CD4-positive, alpha-beta T cell (primary cell): ENCODE results near the gene RAD51B. TPM values are rescaled to one million over a fixed set of nuclear protein-coding genes. Genes with fewer than 3 reads are reported as not detected.

Experiments
- ATAC-seq: fragments of 200-7000 bp; cut with Tn5 transposase; one replicate; pipeline ENCODE4 v1.10.0; 2022; ENCODE audit warnings: mild to moderate bottlenecking; ENCODE audit not compliant: poor library complexity
- CTCF ChIA-PET: fragments of 350-600 bp; sonication (Branson Sonifier 250); formaldehyde crosslinking; loops from one replicate; lab custom pipeline; 2021; ENCODE audit warnings: antibody characterized with exemption, inconsistent platforms; lab: Charles Lee
- POLR2A ChIA-PET: fragments of 350-600 bp; sonication (Branson Sonifier 250); formaldehyde crosslinking; loops from one replicate; lab custom pipeline; 2021; ENCODE audit warnings: antibody characterized with exemption, inconsistent platforms; lab: Charles Lee
- DNase-seq, 14 experiments: peaks; one replicate each; pipeline ENCODE4 v3.0.0-alpha.2; 2013 to 2020; ENCODE audit warnings: mixed read lengths in 2 of 14
- H3K27ac ChIP-seq, 2 donors: one replicate each; pipeline versions ENCODE4 v1.5.1 to v1.7.0; 2013; ENCODE audit warnings: low read length in 2 of 2, low read depth in 1 of 2, mild to moderate bottlenecking in 1 of 2
- H3K27me3 ChIP-seq, 2 experiments: 1 replicate in 1 of 2; 2 replicates in 1 of 2; pipeline versions ENCODE4 v1.6.1 to v1.7.0; 2013; ENCODE audit warnings: low read length in 2 of 2, control low read depth in 1 of 2, mild to moderate bottlenecking in 1 of 2, moderate library complexity in 1 of 2; ENCODE audit not compliant: insufficient read depth in 2 of 2, control insufficient read depth in 1 of 2
- H3K36me3 ChIP-seq: one replicate; pipeline ENCODE4 v1.6.1; 2013; ENCODE audit warnings: low read length, control low read depth; ENCODE audit not compliant: insufficient read depth
- H3K4me1 ChIP-seq: one replicate; pipeline ENCODE4 v1.6.1; 2013; ENCODE audit warnings: low read length, control low read depth; ENCODE audit not compliant: insufficient read depth
- H3K4me3 ChIP-seq: one replicate; pipeline ENCODE4 v1.5.1; 2013; ENCODE audit warnings: mild to moderate bottlenecking, low read length, moderate library complexity
- H3K9me3 ChIP-seq, 2 experiments: 1 replicate in 1 of 2; 2 replicates in 1 of 2; pipeline versions ENCODE4 v1.6.1 to v1.7.0; 2013; ENCODE audit warnings: low read length in 2 of 2, mild to moderate bottlenecking in 2 of 2, control low read depth in 1 of 2, moderate library complexity in 1 of 2; ENCODE audit not compliant: control insufficient read depth in 1 of 2, insufficient read depth in 1 of 2
- H3K27ac Mint-ChIP-seq: one replicate; pipeline ENCODE4 v1.8.0; 2020; ENCODE audit warnings: mixed read lengths
- H3K27me3 Mint-ChIP-seq: one replicate; pipeline ENCODE4 v1.8.0; 2021; ENCODE audit warnings: mixed read lengths
- H3K36me3 Mint-ChIP-seq: one replicate; pipeline ENCODE4 v1.8.0; 2021; ENCODE audit warnings: low read depth, mixed read lengths
- H3K4me1 Mint-ChIP-seq: one replicate; pipeline ENCODE4 v1.8.0; 2021; ENCODE audit warnings: low read depth, mixed read lengths
- H3K4me3 Mint-ChIP-seq: one replicate; pipeline ENCODE4 v1.8.0; 2020; ENCODE audit warnings: mild to moderate bottlenecking, mixed read lengths
- H3K9me3 Mint-ChIP-seq: one replicate; pipeline ENCODE4 v1.8.0; 2020; ENCODE audit warnings: mixed read lengths
- CTCF ChIP-seq: fragments of 200-600 bp; IDR thresholded peaks from one replicate; pipeline ENCODE4 v1.8.0; 2022; ENCODE audit warnings: antibody characterized with exemption, mild to moderate bottlenecking
- intact Hi-C, 2 experiments: fragments of 100-400 bp; cut with DNase I in 1 of 2; cut with micrococcal nuclease in 1 of 2; formaldehyde crosslinking; loops; one replicate each; pipeline versions ENCODE4 v1.15.1 to v1.9.0; 2023 to 2025; cut with DNase I, micrococcal nuclease
- total RNA-seq, 174 experiments: library from RNA in 2 of 174; stranded (reverse) in 2 of 174; gene quantifications; one replicate each; pipeline ENCODE4 v1.2.3 and lab custom pipeline; 2021 to 2026

Gene RAD51B
- total RNA-seq, 2 experiments from 2014 or later = 18.4 to 20.0 TPM

GRCh38 chr14:68528040-68528687, 708.6 kb downstream of the RAD51B start:
- TF ChIP-seq CTCF = no peak
- no peak overlapping the region for H3K27ac ChIP-seq
- Mint-ChIP-seq H3K4me1 (peaks cover 3% of the 10 kb centered on the region), H3K36me3 (peaks cover 3% of the 10 kb centered on the region), H3K9me3 (no peaks in the 10 kb centered on the region), H3K27ac (no peak overlapping the region), H3K4me3 (no peak overlapping the region), H3K27me3 (no peaks in the 10 kb centered on the region)
- no peaks in the 10 kb centered on the region for H3K36me3 ChIP-seq
- ATAC-seq (no peak), DNase-seq (no peak)
- H3K4me1 ChIP-seq = no peaks in the 10 kb centered on the region
- H3K9me3 ChIP-seq = peaks cover 10 to 23% of the 10 kb centered on the region in 2 experiments
- ChIA-PET CTCF (no interaction called here), POLR2A (interaction anchor here (1.1 kb wide), 1 partner anchor 10 kb away, joined by 3 read pairs; no protein-coding TSS in a partner anchor)
- intact Hi-C loops = no loop called here
- H3K27me3 ChIP-seq = no peaks in the 10 kb centered on the region
- no peak overlapping the region for H3K4me3 ChIP-seq

- intact Hi-C loops = no loop called here
- H3K4me3 Mint-ChIP-seq = no peak overlapping the region
- H3K27ac Mint-ChIP-seq = no peak overlapping the region
- no peak for ATAC-seq
- H3K27ac ChIP-seq = no peak overlapping the region
- H3K27me3 ChIP-seq = no peaks in the 10 kb centered on the region
- H3K27me3 Mint-ChIP-seq = no peaks in the 10 kb centered on the region
- H3K36me3 ChIP-seq = no peaks in the 10 kb centered on the region
- no peak for TF ChIP-seq CTCF
- no peaks in the 10 kb centered on the region for H3K9me3 Mint-ChIP-seq
- no peak overlapping the region for H3K4me3 ChIP-seq
- ChIA-PET CTCF (interaction anchor here (1.3 kb wide), 1 partner anchor 195 kb away, joined by 3 read pairs; no protein-coding TSS in a partner anchor), POLR2A (interaction anchor here (0.7 to 1.0 kb wide), 2 partner anchors 24 to 379 kb away, joined by 3 read pairs; no protein-coding TSS in a partner anchor)
- DNase-seq = no peak
- no peaks in the 10 kb centered on the region for H3K4me1 Mint-ChIP-seq
- peaks cover 10 to 23% of the 10 kb centered on the region in 2 experiments for H3K9me3 ChIP-seq
- peaks cover 3% of the 10 kb centered on the region for H3K36me3 Mint-ChIP-seq
- H3K4me1 ChIP-seq = no peaks in the 10 kb centered on the region
Measured at GRCh38 chr14:68530443-68530842, 710.9 kb downstream of the RAD51B start.

- no peaks in the 10 kb centered on the region for H3K27me3 Mint-ChIP-seq
- Histone ChIP-seq H3K9me3 (peaks cover 10 to 23% of the 10 kb centered on the region in 2 experiments), H3K4me1 (no peaks in the 10 kb centered on the region), H3K27ac (no peak overlapping the region), H3K36me3 (no peaks in the 10 kb centered on the region), H3K4me3 (no peak overlapping the region), H3K27me3 (no peaks in the 10 kb centered on the region)
- intact Hi-C loops = no loop called here
- H3K9me3 Mint-ChIP-seq = no peaks in the 10 kb centered on the region
- DNase-seq = no peak
- no peak for ATAC-seq
- TF ChIP-seq CTCF = no peak
- H3K27ac Mint-ChIP-seq = no peak overlapping the region
- ChIA-PET CTCF (no interaction called here), POLR2A (no interaction called here)
- no peak overlapping the region for H3K4me3 Mint-ChIP-seq
- no peaks in the 10 kb centered on the region for H3K4me1 Mint-ChIP-seq
- peaks cover 3% of the 10 kb centered on the region for H3K36me3 Mint-ChIP-seq
Measured at GRCh38 chr14:68532496-68532895, 712.9 kb downstream of the RAD51B start.
